GM19043 (cell line): ENCODE data around the gene ENPP3.

Experiments
- ATAC-seq: cut with Tn5 transposase; IDR thresholded peaks from one replicate; pipeline ENCODE4 v1.9.1; 2021; ENCODE audit warnings: low read depth; ENCODE audit not compliant: unreplicated experiment

ENPP3 gene

DNA sequence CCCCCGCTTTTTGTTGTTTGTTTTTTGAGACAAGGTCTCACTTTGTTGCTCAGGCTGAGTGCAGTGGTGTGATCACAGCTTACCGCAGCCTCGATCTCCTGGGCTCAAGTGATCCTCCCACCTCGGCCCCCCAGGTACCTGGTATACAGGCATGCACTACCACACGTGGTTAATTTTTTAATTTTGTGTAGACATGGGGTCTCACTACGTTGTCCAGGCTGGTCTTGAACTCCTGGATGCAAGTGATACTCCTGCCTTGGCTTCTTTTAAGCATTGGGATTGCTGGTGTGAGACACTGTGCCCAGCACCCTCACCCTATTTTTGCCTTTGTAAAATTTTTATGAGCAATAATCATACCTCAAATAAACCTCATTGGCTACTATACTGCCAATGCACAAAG is 5.5 kb downstream of the ENPP3 start:
- no peak for ATAC-seq

DNA sequence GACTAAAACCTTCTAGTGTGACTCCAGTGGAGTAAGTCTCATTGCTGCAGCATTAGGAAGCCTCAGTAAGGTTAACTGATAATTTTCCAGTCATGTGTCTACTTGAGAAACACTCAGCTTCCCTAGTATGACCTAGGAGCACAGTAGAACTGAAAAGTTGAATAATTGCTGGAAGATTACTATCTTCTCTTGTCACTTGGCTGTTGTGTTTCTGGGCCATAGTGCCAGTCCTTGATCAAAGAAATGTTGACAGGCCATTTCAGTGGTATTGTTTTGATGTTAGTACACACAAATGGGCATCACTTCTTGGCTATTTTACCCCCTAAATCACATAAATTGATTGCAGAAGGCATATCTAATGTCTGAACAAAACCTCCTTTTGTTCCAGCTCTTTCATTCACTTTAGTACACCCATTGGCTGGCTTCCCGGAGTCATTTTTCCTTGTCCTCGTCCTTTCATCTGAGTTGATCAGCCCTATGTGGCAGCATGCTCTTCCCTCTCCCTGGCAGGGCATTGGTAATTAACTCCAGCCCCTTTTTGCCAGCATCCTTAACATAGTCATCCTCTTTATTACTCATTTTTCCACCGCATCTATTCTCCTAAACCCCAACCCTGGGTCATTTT is 6.0 kb downstream of the ENPP3 start:
- ATAC-seq = no peak

DNA sequence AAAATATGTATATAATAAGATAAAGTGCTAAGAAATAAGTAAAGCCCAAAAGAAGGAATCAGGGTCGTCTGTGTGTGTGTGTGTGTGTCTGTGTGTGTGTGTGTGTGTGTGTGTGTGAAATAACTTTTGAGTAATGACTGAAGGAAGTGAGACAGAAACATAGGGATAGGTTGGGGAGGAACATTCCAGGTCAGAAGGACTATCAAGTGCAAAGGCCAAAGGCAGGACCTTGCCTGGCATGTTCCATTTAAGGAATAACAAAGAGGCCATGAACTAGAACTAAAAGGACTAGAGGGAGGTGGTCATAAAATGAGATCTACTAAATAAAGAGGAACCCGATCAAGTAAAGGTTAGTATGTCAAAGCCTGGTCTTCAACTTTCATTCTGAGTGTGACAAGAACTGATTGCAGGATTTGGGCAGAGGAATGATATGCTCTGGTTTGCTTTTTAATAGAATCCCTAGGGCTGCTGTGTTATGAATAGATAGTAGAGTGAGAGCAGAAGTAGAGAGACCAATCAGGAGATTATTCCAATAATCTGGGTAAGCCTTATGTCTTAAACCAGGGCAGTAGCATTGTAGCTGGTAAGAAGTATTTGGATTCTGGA is 6.9 kb downstream of the ENPP3 start:
- no peak for ATAC-seq

DNA sequence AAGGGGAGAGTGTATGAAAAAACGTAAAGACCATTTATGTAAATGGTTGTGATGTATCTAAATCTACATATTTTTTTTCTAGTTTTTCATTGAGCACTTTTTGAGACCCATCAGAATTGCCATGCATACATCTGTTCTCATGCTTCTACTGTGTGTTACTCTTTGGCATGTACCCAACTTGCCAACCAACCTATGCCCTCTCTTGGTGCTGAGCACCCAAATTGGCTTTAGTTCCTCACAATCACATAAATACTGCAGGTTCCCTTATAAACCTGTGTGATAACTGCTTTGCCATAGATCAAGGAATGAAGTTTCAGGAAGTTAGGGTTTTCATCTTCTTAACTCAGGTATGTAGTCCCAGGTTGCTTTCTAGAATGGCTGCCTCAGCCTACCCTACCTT is 7.8 kb downstream of the ENPP3 start:
- no peak for ATAC-seq

DNA sequence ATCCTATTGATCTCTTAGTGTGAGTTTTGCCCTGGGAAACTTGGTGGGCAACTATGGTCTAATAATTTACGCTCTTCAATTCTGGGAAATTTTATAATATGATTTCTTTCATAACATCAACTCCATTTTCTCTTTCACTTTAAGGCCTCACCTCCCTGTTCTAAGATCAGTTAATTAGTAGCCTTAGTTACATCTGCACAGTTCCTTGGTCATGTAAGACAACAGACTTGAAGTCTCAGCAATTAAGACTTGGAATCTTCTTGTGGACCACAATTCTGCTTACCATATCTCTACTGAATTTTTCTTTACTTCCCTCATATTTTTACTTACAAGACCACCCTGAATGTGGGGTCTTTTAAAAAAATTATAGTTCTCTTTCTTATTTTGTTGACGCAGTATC is 8.7 kb downstream of the ENPP3 start:
- ATAC-seq = no peak

DNA sequence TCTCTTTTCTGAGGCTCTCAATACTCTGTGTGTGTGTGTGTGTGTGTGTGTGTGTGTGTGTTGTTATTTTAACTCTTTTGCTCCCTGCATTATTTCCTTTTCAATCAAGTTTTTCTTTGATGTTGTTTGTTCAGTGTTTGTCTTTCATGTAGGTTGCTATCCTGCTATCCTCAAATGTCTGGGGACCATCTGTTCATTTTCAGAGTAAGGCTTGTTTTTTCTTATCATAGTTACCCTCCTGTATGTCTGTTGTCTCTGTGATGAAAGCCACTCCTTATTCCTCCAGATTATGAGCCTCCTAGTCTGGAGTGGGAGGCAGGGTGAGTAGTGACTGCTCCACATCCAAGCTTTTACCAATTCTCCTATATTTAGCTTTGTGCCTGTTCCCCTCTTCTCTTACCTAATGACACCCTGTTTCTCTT is 9.2 kb downstream of the ENPP3 start:
- ATAC-seq = no peak

DNA sequence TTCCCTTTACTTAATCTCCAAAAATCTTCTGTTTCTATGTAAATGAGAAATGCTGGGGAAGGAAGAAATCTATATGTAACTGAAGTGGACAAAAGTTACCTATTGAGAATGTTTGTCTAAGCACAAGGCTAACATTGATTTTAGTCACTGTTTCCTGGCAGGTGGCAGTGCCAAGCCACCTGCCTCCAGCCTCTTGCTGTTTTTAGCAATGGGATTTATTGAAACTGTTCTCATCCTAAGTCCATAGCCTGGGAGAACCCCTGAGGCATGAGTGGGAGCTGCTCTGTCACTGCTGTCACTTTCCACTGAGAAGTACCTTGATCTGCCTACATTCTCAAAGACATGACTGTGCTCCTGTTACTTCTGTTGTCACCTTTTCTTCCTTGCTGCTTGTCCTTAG is 14.7 kb downstream of the ENPP3 start:
- ATAC-seq = no peak

DNA sequence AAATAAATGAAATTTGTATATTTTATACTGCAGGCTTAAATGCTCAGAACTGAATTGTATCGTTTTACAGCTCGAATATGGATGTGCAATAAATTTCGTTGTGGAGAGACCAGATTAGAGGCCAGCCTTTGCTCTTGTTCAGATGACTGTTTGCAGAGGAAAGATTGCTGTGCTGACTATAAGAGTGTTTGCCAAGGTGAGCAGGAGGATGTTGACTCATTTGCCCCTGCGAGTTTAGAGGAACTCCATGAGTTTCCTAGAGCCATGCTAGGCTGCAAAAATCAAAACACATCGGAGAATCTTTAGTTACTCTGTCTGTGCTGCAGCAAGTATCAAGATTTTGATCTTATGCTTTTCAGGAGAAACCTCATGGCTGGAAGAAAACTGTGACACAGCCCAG is 15.4 kb downstream of the ENPP3 start:
- no peak for ATAC-seq

DNA sequence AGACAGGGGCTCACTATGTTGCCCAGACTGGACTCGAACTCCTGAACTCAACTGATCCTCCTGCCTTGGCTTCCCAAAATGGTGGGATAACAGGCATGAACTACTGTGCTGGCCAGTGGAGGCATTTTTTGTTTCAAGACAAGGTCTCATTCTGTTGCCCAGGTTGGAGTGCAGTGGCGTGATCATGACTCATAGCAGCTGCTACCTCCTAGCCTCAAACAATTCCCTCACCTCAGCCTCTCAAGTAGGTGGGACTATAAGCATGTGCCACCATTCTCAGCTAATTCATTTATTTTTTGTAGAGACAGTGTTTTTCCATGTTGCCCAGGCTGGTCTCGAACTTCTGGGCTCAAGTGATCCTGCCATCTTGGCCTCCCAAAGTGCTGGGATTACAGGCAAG is 17.2 kb downstream of the ENPP3 start:
- ATAC-seq = no peak

DNA sequence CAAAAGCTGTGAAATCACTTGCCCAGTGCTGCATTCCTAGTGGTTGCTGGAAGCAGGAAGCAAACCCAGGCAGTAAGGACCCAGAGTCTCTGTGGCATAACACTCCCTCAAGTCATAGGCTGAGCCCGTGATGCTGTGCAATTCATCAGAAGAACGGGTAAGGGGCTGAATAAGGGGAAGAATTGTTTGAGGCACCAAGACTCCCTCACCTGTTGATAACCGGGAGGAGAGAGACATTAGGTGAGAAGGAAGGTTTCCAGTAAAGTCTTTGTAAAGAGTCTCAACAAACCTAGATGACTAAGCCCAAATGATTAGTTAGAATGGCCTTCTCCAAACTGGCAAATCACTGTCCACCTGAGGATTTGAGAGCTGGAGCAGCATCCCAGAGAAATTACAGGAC is 18.3 kb downstream of the ENPP3 start:
- ATAC-seq = no peak

DNA sequence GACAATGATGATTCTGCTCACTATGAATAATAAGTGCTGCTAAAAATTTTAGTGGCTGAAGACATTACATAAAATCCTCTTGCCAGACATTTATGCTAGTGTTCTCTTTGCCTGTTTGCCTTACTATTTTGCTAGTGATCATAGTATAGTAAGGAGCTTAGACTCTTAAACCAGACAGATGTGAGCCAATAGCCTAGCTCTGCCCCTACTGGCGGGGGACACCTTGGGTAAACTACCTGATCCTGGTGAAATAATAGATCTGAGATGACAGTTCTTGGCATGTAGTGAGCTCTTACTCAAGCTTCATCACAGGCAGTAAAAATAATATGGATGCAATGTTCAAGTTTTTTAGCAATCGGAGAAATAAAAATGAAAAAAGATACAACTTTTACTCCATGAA is 18.8 kb downstream of the ENPP3 start:
- ATAC-seq = no peak

DNA sequence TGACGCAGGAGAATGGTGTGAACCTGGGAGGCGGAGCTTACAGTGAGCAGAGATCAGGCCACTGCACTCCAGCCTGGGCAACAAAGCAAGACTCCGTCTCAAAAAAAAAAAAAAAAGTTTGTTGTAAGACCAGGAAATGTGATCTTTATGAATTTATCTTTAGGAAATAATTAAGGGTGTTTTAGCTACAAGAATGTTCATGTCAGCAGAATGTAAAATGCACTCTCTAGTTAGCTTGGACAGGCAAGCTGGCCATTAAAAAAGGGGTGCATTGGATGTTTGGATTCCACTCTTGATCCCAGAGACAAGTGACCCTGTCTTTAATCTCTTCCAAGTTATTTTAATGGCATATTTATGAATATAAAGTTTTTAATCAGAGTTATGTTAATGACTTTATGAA is 19.6 kb downstream of the ENPP3 start:
- ATAC-seq = no peak

DNA sequence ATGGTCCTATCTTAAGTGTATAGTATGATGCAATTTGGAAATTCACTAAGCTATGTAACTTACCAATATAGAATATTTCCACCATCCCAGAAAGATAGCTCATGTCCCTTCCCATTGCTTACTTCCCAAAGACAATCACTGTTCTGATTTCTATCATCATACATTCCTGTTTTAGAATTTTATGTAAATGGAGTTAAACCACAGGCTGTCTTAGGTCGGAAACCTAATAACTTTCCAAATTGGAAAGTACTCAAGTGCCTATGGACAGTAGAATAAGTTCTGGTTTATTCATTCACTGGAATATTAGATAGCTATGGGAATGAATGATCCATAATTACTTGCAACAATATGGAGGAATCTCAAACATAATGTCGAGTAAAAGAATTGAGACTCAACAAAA is 20.1 kb downstream of the ENPP3 start:
- no peak for ATAC-seq

DNA sequence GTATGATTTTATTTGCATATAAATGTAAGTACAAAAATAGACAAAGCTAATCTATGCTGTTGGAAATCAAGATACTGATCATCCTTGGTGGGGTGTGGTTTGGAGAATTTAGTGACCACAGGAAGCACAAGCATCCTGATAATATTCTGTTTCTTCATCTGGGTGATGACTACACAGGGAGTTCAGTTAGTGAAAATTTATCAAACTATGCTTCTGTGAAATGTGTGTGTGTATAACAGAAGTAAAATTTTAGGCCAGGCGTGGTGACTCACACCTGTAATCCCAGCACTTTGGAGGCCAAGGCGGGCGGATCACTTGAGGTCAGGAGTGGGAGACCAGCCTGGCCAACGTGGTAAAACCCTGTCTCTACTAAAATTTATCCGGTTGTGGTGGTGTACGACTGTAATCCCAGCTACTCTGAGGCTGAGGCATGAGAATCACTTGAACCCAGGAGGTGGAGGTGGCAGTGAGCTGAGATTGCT is 20.6 kb downstream of the ENPP3 start:
- ATAC-seq = no peak

DNA sequence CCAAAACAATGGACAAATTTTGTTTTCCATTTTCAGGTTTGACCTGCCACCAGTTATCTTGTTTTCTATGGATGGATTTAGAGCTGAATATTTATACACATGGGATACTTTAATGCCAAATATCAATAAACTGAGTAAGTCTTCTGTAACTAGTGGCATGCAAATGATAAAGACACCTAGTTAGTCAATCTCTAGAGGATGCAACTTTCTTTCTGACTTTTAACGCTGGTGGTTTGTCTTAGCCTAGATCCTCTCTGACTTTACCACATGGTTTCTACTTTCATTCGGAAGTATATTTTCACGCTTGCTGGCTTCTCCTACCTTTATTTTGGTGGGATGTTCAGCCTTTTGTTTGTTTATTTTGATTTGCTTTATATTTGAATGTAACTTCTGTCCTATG is 21.2 kb downstream of the ENPP3 start:
- no peak for ATAC-seq

DNA sequence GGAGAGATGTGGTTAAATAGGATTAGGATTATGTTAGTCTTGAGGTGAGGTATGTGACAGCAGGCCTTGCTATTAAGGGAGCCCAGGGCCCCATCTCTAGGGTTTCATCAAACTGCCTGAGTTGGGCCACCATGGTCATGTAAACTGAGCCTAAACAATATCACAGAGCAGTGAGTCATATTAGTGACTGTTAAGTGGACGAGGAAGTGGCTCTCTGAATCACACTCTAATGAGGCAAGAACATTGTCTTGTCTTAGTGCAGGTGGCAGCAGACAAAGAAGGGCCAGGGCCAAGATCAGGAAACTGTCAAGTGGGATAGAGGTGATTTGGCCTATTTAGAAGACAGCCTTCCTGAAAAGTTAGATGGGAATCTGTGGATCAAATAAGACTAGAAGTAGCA is 23.1 kb downstream of the ENPP3 start:
- ATAC-seq = no peak

DNA sequence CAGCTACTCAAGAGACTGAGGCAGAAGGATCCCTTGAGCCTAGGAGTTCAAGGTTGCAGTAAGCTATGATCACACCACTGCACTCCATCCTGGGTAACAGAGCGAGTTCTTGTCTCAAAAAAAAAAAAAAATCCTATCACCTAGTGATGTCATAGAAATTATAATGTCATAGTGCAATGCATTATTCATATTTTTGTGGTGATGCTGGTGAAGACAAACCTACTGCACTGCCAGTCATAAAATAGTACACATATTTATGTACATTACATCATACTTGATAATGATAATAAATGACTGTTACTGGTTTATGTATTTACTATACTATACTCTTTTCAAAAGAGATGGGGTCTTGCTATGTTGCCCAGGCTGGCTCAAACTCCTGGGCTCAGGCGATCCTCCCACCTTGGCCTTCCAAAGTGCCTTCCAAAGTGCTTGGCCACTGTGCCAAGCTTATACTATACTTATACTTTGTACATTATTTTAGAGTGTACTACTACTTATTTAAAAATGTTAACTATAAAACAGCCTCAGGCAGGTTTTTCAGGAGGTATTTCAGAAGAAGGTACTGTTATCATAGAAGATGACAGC is 26.6 kb downstream of the ENPP3 start:
- ATAC-seq = no peak

DNA sequence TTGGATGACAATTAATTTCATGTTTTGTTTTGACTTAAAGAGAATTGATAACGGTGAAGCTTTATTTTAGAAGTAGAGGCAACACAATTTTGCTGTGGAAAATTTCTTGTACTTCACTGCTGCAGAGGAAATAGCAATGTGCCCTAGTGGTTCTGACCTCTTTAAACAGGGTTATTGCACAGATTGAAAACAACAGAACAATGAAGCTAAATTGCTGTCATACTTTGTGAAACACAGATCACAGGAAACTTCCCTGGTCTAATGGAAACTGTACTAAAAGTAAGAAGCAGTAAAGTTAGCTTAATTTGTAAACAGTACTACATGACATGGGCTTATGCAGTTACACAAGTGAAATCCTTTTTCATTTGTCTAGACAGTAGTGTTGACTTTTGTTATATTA is 32.8 kb downstream of the ENPP3 start:
- ATAC-seq = no peak

DNA sequence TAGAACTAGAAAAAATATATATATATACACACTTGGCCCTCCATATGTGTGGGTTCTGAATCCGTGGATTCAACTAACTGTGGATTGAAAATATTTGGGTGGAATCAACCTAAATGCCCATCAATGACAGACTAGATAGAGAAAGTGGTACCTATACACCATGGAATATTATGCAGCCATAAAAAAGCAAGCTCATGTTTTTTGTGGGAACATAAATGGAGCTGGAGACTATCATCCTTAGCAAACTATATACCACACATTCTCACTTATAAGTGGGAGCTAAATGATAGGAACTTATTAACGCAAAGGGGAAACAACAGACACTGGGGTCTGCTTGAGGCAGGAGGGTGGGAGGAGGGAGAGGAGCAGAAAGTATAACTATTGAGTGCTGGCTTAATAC is 36.1 kb downstream of the ENPP3 start:
- no peak for ATAC-seq

DNA sequence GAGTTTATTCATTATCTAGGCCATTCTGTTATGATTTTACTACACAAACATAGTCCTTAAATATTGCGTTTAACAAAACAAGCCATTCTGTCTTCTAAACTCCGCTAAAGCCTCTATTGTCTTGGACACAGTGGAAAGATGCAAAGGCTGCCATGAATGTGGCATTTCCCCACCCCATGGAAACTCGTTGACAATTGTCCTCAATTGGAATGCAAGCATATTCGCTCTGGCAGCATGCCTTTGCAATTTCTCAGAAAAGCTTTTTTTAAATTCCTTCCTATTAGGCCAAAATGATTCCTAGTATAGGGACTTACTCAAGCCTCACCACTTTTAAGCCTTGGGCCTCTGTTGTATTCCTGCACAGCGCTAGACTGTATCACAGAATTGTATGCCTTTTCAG is 41.3 kb downstream of the ENPP3 start:
- ATAC-seq = no peak

DNA sequence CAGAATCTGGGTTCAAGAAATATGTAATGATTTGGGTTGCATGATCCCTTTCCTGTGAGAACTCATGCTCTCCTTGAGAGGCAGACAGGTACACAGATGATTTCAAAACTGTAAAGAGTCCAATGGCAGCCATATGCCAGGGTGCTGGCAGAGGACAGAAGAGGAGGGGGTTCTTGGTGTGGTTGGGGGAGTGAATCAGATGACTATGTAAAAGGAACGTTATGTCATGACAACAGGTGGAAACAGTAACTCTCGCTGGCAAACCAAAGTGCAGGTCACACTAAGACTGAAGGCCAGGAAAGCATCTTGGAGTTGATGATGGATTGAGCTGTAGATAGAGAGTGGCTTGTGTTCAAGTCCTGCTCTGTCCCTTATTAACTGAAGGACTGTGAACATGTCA is 43.8 kb downstream of the ENPP3 start:
- no peak for ATAC-seq

DNA sequence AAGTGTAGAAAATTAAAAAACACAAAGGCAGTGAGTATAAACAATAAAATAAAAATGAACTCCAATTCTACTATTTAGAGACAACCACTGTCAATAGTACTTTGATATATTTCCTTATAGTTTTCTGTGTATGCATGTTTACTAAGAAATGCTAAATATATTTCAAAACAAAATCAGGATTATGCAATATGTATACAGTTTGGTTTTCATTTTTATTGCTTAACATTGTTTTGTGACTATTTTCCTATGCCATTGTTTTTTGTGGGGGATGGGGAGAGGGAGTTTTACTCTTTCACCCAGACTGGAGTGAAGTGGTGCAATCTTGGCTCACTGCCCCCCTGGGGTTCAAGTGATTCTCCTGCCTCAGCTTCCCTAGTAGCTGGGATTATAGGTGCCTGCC is 44.5 kb downstream of the ENPP3 start:
- no peak for ATAC-seq
